PC-3 (cell line): ENCODE results near the gene IL19. TPM values are rescaled to one million over a fixed set of nuclear protein-coding genes. Genes with fewer than 3 reads are reported as not detected.

Experiments used
- ATAC-seq: fragments of 200-7000 bp; cut with Tn5 transposase; 2 replicates; pipeline ENCODE4 v1.9.1; 2020; ENCODE audit warnings: mild to moderate bottlenecking, moderate library complexity
- BruUV-seq: library from RNA; stranded (reverse); fragments of 400-500 nt; replicated peaks from 2 replicates; lab custom pipeline; 2021; lab: Mats Ljungman, UMichigan
- CTCF ChIA-PET: fragments of 300-600 bp; sonication (Branson Sonifier 250); formaldehyde crosslinking; loops from one replicate; lab custom pipeline; 2022; ENCODE audit warnings: antibody characterized with exemption; lab: Charles Lee
- POLR2A ChIA-PET: fragments of 300-600 bp; sonication (Branson Sonifier 250); formaldehyde crosslinking; loops from one replicate; lab custom pipeline; 2022; ENCODE audit warnings: antibody characterized with exemption; ENCODE audit not compliant: unreplicated experiment; lab: Charles Lee
- DNase-seq: peaks from one replicate; pipeline ENCODE4 v3.0.0-alpha.2; 2015
- H2AFZ ChIP-seq: fragments of 300-600 bp; sonication (generic); 2 replicates; pipeline ENCODE4 v1.6.0; 2016; ENCODE audit warnings: antibody characterized with exemption, low read length
- H3F3A ChIP-seq: fragments of 300-600 bp; sonication (generic); one replicate; pipeline ENCODE4 v1.6.0; 2017; ENCODE audit warnings: antibody characterized with exemption, low read length, control low read depth, mild to moderate bottlenecking; ENCODE audit not compliant: unreplicated experiment
- H3K27ac ChIP-seq: fragments of 300-600 bp; sonication (generic); 2 replicates; pipeline ENCODE4 v1.5.1; 2016; ENCODE audit warnings: mild to moderate bottlenecking, low read length
- H3K27me3 ChIP-seq: fragments of 300-600 bp; sonication (generic); 2 replicates; pipeline ENCODE4 v1.6.1; 2016; ENCODE audit warnings: low read length, mixed read lengths
- H3K36me3 ChIP-seq: fragments of 300-600 bp; sonication (generic); 2 replicates; pipeline ENCODE4 v1.6.1; 2016; ENCODE audit warnings: low read depth, mixed run types, low read length, mixed read lengths
- H3K4me1 ChIP-seq: fragments of 300-600 bp; sonication (generic); 2 replicates; pipeline ENCODE4 v1.5.1; 2016; ENCODE audit warnings: low read length; ENCODE audit not compliant: insufficient read depth
- H3K4me2 ChIP-seq: fragments of 300-600 bp; sonication (generic); 2 replicates; pipeline ENCODE4 v1.6.0; 2016; ENCODE audit warnings: low read length
- H3K4me3 ChIP-seq: fragments of 300-600 bp; sonication (generic); 2 replicates; pipeline ENCODE4 v1.5.1; 2016; ENCODE audit warnings: mild to moderate bottlenecking, low read length, mixed read lengths
- H3K79me2 ChIP-seq: fragments of 300-600 bp; sonication (generic); 2 replicates; pipeline ENCODE4 v1.6.1; 2017; ENCODE audit warnings: low read length, mixed read lengths
- H3K9ac ChIP-seq: fragments of 300-600 bp; sonication (generic); 2 replicates; pipeline ENCODE4 v1.6.0; 2016; ENCODE audit warnings: mild to moderate bottlenecking, low read length
- H3K9me2 ChIP-seq: fragments of 300-600 bp; sonication (generic); replicated peaks from 2 replicates; pipeline ENCODE4 v1.6.1; 2016; ENCODE audit warnings: mixed run types, low read length, mixed read lengths
- H3K9me3 ChIP-seq: fragments of 300-600 bp; sonication (generic); 2 replicates; pipeline ENCODE4 v1.6.1; 2016; ENCODE audit warnings: low read length, mixed read lengths
- H4K20me1 ChIP-seq: fragments of 300-600 bp; sonication (generic); 2 replicates; pipeline ENCODE4 v1.6.1; 2016; ENCODE audit warnings: low read length, mixed read lengths
- CTCF ChIP-seq: fragments of 300-600 bp; sonication (generic); conservative IDR thresholded peaks from 2 replicates; pipeline ENCODE4 v1.5.1; 2017; ENCODE audit warnings: antibody characterized with exemption, low read depth, mild to moderate bottlenecking, low read length
- EZH2 ChIP-seq: fragments of 300-600 bp; sonication (generic); IDR thresholded peaks from one replicate; pipeline ENCODE4 v1.6.1; 2017; ENCODE audit warnings: antibody characterized with exemption, mild to moderate bottlenecking, low read length; ENCODE audit not compliant: unreplicated experiment
- EZH2phosphoT487 ChIP-seq: fragments of 300-600 bp; sonication (generic); IDR thresholded peaks from 2 replicates; pipeline ENCODE4 v1.6.1; 2018; ENCODE audit warnings: mild to moderate bottlenecking, antibody characterized with exemption, low read length, borderline replicate concordance
- intact Hi-C: fragments of 100-400 bp; cut with micrococcal nuclease; formaldehyde crosslinking; loops from 2 replicates; pipeline ENCODE4 v1.9.0; 2023
- total RNA-seq: library from RNA; depleted of rRNA; stranded (reverse); fragments of >200 nt; gene quantifications from 2 replicates; pipeline ENCODE4 v1.2.3, GENCODE V29; 2014

The IL19 gene
- total RNA-seq, 1 experiment from 2014 or later: not detected

- H3K4me2 ChIP-seq: no peak overlapping the region
- no peak overlapping the region for H3K4me3 ChIP-seq
- no peak overlapping the region for H3K9ac ChIP-seq
- ChIA-PET CTCF (interaction anchor here (1.0 to 1.2 kb wide), 2 partner anchors 172 to 174 kb away, joined by 3 to 5 read pairs; no protein-coding TSS in a partner anchor), POLR2A (no interaction called here)
- ATAC-seq (no peak), DNase-seq (no peak)
- no peaks in the 10 kb centered on the region for H3K27me3 ChIP-seq
- intact Hi-C loops: no loop called here
- no peaks in the 10 kb centered on the region for H3K9me2 ChIP-seq
- H3K27ac ChIP-seq: no peak overlapping the region
- no peaks in the 10 kb centered on the region for H3F3A ChIP-seq
- BruUV-seq: no TSS peak
- no peak overlapping the region for H2AFZ ChIP-seq
- H3K4me1 ChIP-seq: peaks cover 6% of the 10 kb centered on the region
- H3K36me3 ChIP-seq: peaks cover 10% of the 10 kb centered on the region; the same call in 1 of the 2 replicates
- H3K79me2 ChIP-seq: no peaks in the 10 kb centered on the region
- no peaks in the 10 kb centered on the region for H3K9me3 ChIP-seq
- H4K20me1 ChIP-seq: 0 out of 2 replicates have a peak, but pooled peaks cover 3% of the 10 kb centered on the region
- TF ChIP-seq EZH2phosphoT487 (no peak), CTCF (no peak), EZH2 (no peak)
Observed at GRCh38 chr1:206737729-206738201, 32.8 kb upstream of the IL19 start.

- Histone ChIP-seq H3K9me2 (no peaks in the 10 kb centered on the region), H2AFZ (no peak overlapping the region), H3K27me3 (no peaks in the 10 kb centered on the region), H3K79me2 (no peaks in the 10 kb centered on the region), H3K9ac (no peak overlapping the region), H3K4me1 (peaks cover 6% of the 10 kb centered on the region), H3F3A (no peaks in the 10 kb centered on the region), H3K9me3 (no peaks in the 10 kb centered on the region), H3K27ac (no peak overlapping the region), H3K36me3 (peaks cover 10% of the 10 kb centered on the region; the same call in 1 of the 2 replicates), H3K4me2 (no peak overlapping the region), H3K4me3 (no peak overlapping the region), H4K20me1 (0 out of 2 replicates have a peak, but pooled peaks cover 3% of the 10 kb centered on the region)
- BruUV-seq: no TSS peak
- ATAC-seq (peak; percentile 68), DNase-seq (peak; percentile 82)
- CTCF ChIA-PET: interaction anchor here (1.0 to 1.2 kb wide), 2 partner anchors 171 to 174 kb away, joined by 3 to 5 read pairs; no protein-coding TSS in a partner anchor
- intact Hi-C loops: no loop called here
- TF ChIP-seq CTCF (peak; percentile 95), EZH2 (no peak), EZH2phosphoT487 (no peak)
- POLR2A ChIA-PET: no interaction called here
Observed at GRCh38 chr1:206738370-206739366, 31.9 kb upstream of the IL19 start.
